ENCODE data around the gene KPNA6. TPM values are rescaled to one million over a fixed set of nuclear protein-coding genes. Genes with fewer than 3 reads are reported as not detected.

The KPNA6 gene
- total and polyA plus RNA-seq, 10 of the 15 experiments (the other 5 are each of a cell fraction or from before 2014, with no cell fraction given), result 11.1 to 55.6 (median 25.9) TPM

DNA sequence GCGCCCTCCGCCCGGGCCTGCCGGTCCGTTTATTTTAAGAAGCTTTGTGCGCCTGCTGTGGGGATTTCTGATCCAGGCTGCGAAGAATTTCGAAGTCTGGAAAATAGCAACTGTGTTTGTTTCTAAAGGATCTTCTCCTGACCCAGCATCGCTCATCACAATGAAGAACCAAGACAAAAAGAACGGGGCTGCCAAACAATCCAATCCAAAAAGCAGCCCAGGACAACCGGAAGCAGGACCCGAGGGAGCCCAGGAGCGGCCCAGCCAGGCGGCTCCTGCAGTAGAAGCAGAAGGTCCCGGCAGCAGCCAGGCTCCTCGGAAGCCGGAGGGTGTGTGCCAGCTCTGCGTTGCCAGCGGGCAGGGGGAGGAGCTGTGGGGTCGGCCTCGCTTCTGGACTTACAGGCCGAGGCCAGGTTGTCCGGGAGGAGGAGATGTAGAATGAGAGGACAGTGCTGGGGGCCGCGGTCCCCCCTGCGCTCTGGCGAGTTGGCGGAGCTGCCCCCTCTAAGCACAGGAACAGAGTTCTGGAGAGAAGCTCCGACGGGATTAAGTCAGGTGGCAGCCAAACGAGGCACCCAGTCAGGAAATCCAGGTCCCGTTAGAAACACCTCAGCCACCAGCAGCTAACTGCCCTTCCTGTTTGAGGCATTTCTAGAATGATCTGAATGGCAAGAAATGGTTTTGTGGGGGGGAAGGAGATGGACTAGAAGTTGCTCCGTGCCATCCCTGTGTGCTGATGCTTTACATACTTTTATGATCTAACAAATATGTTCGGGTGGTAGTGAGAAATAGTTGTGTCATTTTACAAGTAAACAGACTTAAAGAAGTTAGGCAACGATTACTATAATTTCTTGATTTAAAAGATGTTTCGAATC is 72.6 kb downstream of the KPNA6 start (continued):
- TF ChIP-seq, protein P1, sequence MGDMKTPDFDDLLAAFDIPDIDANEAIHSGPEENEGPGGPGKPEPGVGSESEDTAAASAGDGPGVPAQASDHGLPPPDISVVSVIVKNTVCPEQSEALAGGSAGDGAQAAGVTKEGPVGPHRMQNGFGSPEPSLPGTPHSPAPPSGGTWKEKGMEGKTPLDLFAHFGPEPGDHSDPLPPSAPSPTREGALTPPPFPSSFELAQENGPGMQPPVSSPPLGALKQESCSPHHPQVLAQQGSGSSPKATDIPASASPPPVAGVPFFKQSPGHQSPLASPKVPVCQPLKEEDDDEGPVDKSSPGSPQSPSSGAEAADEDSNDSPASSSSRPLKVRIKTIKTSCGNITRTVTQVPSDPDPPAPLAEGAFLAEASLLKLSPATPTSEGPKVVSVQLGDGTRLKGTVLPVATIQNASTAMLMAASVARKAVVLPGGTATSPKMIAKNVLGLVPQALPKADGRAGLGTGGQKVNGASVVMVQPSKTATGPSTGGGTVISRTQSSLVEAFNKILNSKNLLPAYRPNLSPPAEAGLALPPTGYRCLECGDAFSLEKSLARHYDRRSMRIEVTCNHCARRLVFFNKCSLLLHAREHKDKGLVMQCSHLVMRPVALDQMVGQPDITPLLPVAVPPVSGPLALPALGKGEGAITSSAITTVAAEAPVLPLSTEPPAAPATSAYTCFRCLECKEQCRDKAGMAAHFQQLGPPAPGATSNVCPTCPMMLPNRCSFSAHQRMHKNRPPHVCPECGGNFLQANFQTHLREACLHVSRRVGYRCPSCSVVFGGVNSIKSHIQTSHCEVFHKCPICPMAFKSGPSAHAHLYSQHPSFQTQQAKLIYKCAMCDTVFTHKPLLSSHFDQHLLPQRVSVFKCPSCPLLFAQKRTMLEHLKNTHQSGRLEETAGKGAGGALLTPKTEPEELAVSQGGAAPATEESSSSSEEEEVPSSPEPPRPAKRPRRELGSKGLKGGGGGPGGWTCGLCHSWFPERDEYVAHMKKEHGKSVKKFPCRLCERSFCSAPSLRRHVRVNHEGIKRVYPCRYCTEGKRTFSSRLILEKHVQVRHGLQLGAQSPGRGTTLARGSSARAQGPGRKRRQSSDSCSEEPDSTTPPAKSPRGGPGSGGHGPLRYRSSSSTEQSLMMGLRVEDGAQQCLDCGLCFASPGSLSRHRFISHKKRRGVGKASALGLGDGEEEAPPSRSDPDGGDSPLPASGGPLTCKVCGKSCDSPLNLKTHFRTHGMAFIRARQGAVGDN (IDR thresholded peaks at IDR 0.05), result no peak
- TF ChIP-seq MTA3 (IDR thresholded peaks at IDR 0.05; ENCODE audit: borderline replicate concordance, low read length), result peak; percentile 13; the same call in 1 of the 2 replicates
- TF ChIP-seq HDGF (IDR thresholded peaks at IDR 0.05), result no peak
- TF ChIP-seq CBFB (IDR thresholded peaks at IDR 0.05; ENCODE audit: low read depth), result 0 out of 2 replicates have a peak, but pooled peaks have one; percentile 12
- TF ChIP-seq, protein P2, sequence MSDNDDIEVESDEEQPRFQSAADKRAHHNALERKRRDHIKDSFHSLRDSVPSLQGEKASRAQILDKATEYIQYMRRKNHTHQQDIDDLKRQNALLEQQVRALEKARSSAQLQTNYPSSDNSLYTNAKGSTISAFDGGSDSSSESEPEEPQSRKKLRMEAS (IDR thresholded peaks at IDR 0.05; ENCODE audit: low read depth, low read length), result no peak
- no peak for TF ChIP-seq BRCA1 (IDR thresholded peaks at IDR 0.05; ENCODE audit: low read depth, low read length)
- TF ChIP-seq POLR2A (IDR thresholded peaks at IDR 0.05; ENCODE audit: low read depth, low read length), result no peak; the same call in 1 of the 2 replicates
- TF ChIP-seq NR2C1 (IDR thresholded peaks at IDR 0.05), result no peak
- TF ChIP-seq RCOR1 (conservative IDR thresholded peaks at IDR 0.05; ENCODE audit: low read depth, low read length), result no peak
- no peak for TF ChIP-seq SUPT20H (IDR thresholded peaks at IDR 0.05; ENCODE audit: borderline replicate concordance, control insufficient read depth, low read depth, low read length)
- no peak for TF ChIP-seq RAD21 (IDR thresholded peaks at IDR 0.05; ENCODE audit: insufficient read depth, low read depth, low read length)
- no peak for TF ChIP-seq POU2F2 (IDR thresholded peaks at IDR 0.05; ENCODE audit: borderline replicate concordance, low read depth, low read length)
- no peak for TF ChIP-seq PAX5 (IDR thresholded peaks at IDR 0.05; ENCODE audit: borderline replicate concordance, low read depth, low read length)
- no peak for TF ChIP-seq WRNIP1 (IDR thresholded peaks at IDR 0.05; ENCODE audit: borderline replicate concordance, low read depth, low read length)
- TF ChIP-seq, protein P3, sequence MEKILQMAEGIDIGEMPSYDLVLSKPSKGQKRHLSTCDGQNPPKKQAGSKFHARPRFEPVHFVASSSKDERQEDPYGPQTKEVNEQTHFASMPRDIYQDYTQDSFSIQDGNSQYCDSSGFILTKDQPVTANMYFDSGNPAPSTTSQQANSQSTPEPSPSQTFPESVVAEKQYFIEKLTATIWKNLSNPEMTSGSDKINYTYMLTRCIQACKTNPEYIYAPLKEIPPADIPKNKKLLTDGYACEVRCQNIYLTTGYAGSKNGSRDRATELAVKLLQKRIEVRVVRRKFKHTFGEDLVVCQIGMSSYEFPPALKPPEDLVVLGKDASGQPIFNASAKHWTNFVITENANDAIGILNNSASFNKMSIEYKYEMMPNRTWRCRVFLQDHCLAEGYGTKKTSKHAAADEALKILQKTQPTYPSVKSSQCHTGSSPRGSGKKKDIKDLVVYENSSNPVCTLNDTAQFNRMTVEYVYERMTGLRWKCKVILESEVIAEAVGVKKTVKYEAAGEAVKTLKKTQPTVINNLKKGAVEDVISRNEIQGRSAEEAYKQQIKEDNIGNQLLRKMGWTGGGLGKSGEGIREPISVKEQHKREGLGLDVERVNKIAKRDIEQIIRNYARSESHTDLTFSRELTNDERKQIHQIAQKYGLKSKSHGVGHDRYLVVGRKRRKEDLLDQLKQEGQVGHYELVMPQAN (conservative IDR thresholded peaks at IDR 0.05), result no peak
- peak; percentile 16; the same call in 1 of the 2 replicates for TF ChIP-seq SPI1 (IDR thresholded peaks at IDR 0.05; ENCODE audit: borderline replicate concordance, insufficient read depth, low read depth, low read length)
- TF ChIP-seq, protein P4, sequence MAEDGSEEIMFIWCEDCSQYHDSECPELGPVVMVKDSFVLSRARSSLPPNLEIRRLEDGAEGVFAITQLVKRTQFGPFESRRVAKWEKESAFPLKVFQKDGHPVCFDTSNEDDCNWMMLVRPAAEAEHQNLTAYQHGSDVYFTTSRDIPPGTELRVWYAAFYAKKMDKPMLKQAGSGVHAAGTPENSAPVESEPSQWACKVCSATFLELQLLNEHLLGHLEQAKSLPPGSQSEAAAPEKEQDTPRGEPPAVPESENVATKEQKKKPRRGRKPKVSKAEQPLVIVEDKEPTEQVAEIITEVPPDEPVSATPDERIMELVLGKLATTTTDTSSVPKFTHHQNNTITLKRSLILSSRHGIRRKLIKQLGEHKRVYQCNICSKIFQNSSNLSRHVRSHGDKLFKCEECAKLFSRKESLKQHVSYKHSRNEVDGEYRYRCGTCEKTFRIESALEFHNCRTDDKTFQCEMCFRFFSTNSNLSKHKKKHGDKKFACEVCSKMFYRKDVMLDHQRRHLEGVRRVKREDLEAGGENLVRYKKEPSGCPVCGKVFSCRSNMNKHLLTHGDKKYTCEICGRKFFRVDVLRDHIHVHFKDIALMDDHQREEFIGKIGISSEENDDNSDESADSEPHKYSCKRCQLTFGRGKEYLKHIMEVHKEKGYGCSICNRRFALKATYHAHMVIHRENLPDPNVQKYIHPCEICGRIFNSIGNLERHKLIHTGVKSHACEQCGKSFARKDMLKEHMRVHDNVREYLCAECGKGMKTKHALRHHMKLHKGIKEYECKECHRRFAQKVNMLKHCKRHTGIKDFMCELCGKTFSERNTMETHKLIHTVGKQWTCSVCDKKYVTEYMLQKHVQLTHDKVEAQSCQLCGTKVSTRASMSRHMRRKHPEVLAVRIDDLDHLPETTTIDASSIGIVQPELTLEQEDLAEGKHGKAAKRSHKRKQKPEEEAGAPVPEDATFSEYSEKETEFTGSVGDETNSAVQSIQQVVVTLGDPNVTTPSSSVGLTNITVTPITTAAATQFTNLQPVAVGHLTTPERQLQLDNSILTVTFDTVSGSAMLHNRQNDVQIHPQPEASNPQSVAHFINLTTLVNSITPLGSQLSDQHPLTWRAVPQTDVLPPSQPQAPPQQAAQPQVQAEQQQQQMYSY (CRISPR knock-in tag; IDR thresholded peaks at IDR 0.05), result no peak
